A549 (cell line): ENCODE measurements around the gene TEC. TPM values are rescaled to one million over a fixed set of nuclear protein-coding genes. Genes with fewer than 3 reads are reported as not detected.
A peak's percentile ranks its signal among the peaks of the same experiment; 100 is the strongest.

Experiments used
- ATAC-seq, 2 experiments: fragments of 200-7000 bp in 1 of 2; fragments of >200 bp in 1 of 2; cut with Nextera tagmentation in 1 of 2; cut with Tn5 transposase in 1 of 2; 3 replicates each; pipeline versions ENCODE4 v1.8.0 to v1.9.1; 2018 to 2020; ENCODE audit warnings: mild to moderate bottlenecking in 1 of 2, moderate library complexity in 1 of 2
- CTCF ChIA-PET: fragments of 300-600 bp; sonication (Branson Sonifier 250); formaldehyde crosslinking; extraction: SDS; loops from one replicate; lab custom pipeline; 2021; ENCODE audit warnings: antibody characterized with exemption, inconsistent platforms; lab: Yijun Ruan, JAX
- POLR2A ChIA-PET: fragments of 350-600 bp; formaldehyde crosslinking; extraction: SDS; loops from one replicate; lab custom pipeline; 2021; ENCODE audit warnings: antibody characterized with exemption, inconsistent platforms; lab: Yijun Ruan, JAX
- DNase-seq, 2 experiments: peaks; one replicate each; pipeline versions ENCODE4 v3.0.0 to v3.0.0-alpha.2; 2011 to 2016; ENCODE audit warnings: low read depth in 1 of 2, low spot score in 1 of 2
- FAIRE-seq: peaks from 2 replicates; lab custom pipeline; 2011; peaks lifted over from hg19 to GRCh38; lab: Jason Lieb, UNC
- H3K27ac ChIP-seq, 2 experiments: fragments of >200 bp; sonication (Bioruptor Twin); formaldehyde crosslinking; 3 replicates each; pipeline ENCODE4 v1.5.1; 2016 to 2017
- H3K4me1 ChIP-seq: fragments of >200 bp; sonication (Bioruptor Twin); formaldehyde crosslinking; 3 replicates; pipeline ENCODE4 v1.6.1; 2016
- H3K4me2 ChIP-seq: fragments of >200 bp; sonication (Bioruptor Twin); formaldehyde crosslinking; 3 replicates; pipeline ENCODE4 v1.6.1; 2016
- H3K4me3 ChIP-seq: fragments of >200 bp; sonication (Bioruptor Twin); formaldehyde crosslinking; 3 replicates; pipeline ENCODE4 v1.5.1; 2016
- H3K9me3 ChIP-seq: fragments of >200 bp; sonication (Bioruptor Twin); formaldehyde crosslinking; 3 replicates; pipeline ENCODE4 v1.6.1; 2016
- BCL3 ChIP-seq: fragments of >200 bp; sonication (Bioruptor Twin); formaldehyde crosslinking; IDR thresholded peaks from 3 replicates; pipeline ENCODE4 v1.6.1; 2016
- CBX8 ChIP-seq: fragments of 200-600 bp; sonication (generic); IDR thresholded peaks from 2 replicates; pipeline ENCODE4 v1.6.1; 2016
- CEBPB ChIP-seq, 2 experiments: fragments of >200 bp in 1 of 2; sonication (Bioruptor Twin) in 1 of 2; formaldehyde crosslinking in 1 of 2; IDR thresholded peaks; 2 replicates each; pipeline ENCODE4 v1.6.1; 2012 to 2016
- EHF ChIP-seq: fragments of 250-450 bp; sonication (Bioruptor Pico); IDR thresholded peaks from 2 replicates; pipeline ENCODE4 v1.5.0; 2020; ENCODE audit warnings: mild to moderate bottlenecking
- EHMT2 ChIP-seq: fragments of 200-600 bp; sonication (generic); IDR thresholded peaks from 2 replicates; pipeline ENCODE4 v1.6.1; 2016; ENCODE audit warnings: antibody characterized with exemption, low read depth, mild to moderate bottlenecking, moderate library complexity
- ELK1 ChIP-seq: fragments of 150-350 bp; IDR thresholded peaks from 2 replicates; pipeline ENCODE4 v1.6.1; 2014; ENCODE audit warnings: low read depth, mild to moderate bottlenecking, low read length
- EP300 ChIP-seq, 2 experiments: fragments of >200 bp; sonication (Bioruptor Twin); formaldehyde crosslinking; IDR thresholded peaks; 2 replicates in 1 of 2; 3 replicates in 1 of 2; pipeline ENCODE4 v1.6.1; 2016 to 2017
- HOXA7 ChIP-seq: fragments of 250-450 bp; sonication (Bioruptor Pico); IDR thresholded peaks from 2 replicates; pipeline ENCODE4 v1.5.0; 2020; ENCODE audit warnings: mild to moderate bottlenecking, moderate library complexity
- HOXB13 ChIP-seq: fragments of 250-450 bp; sonication (Bioruptor Pico); IDR thresholded peaks from 2 replicates; pipeline ENCODE4 v1.5.0; 2020; ENCODE audit warnings: low read depth, mild to moderate bottlenecking, moderate library complexity
- JUNB ChIP-seq: fragments of >200 bp; sonication (Bioruptor Twin); formaldehyde crosslinking; IDR thresholded peaks from 2 replicates; pipeline ENCODE4 v1.6.1; 2016
- NR3C1 ChIP-seq: fragments of >200 bp; sonication (Bioruptor Twin); formaldehyde crosslinking; IDR thresholded peaks from 3 replicates; pipeline ENCODE4 v1.6.1; 2017
- POLR2A ChIP-seq: IDR thresholded peaks from 2 replicates; pipeline ENCODE4 v1.6.1; 2012; ENCODE audit warnings: mild to moderate bottlenecking, low read length
- RAD21 ChIP-seq, 2 experiments: fragments of >200 bp in 1 of 2; sonication (Bioruptor Twin) in 1 of 2; formaldehyde crosslinking in 1 of 2; IDR thresholded peaks in 1 of 2; conservative IDR thresholded peaks in 1 of 2; 2 replicates in 1 of 2; 3 replicates in 1 of 2; pipeline ENCODE4 v1.6.1; 2012 to 2018; ENCODE audit warnings: inconsistent platforms in 1 of 2
- RNF2 ChIP-seq: fragments of 200-600 bp; sonication (generic); IDR thresholded peaks from 2 replicates; pipeline ENCODE4 v1.6.1; 2016; ENCODE audit warnings: low read depth, mild to moderate bottlenecking, antibody characterized with exemption, moderate library complexity, borderline replicate concordance
- ZC3H11A ChIP-seq: fragments of 450-650 bp; IDR thresholded peaks from 2 replicates; pipeline ENCODE4 v1.6.1; 2014; ENCODE audit warnings: antibody characterized with exemption, mild to moderate bottlenecking
- ZNF302 ChIP-seq: fragments of 250-450 bp; sonication (Bioruptor Pico); IDR thresholded peaks from 2 replicates; pipeline ENCODE4 v1.9.0; 2021; ENCODE audit warnings: inconsistent platforms, mild to moderate bottlenecking, moderate library complexity
- WGBS: methylation state at CpG from one replicate; pipeline ENCODE4 v1.1.6; 2017; ENCODE audit errors: missing lambda C conversion rate; 5-methylcytosine and 5-hydroxymethylcytosine counted together
- polyA plus RNA-seq, 4 experiments: library from polyadenylated mRNA; depleted of rRNA in 3 of 4; stranded (reverse); fragments of >200 nt; fragmentation: RNase III in 1 of 4; extraction: RNeasy Plus Mini Kit Qiagen cat#74134 plus additional on column Dnase treatment in 1 of 4; gene quantifications; 2 replicates in 3 of 4; 3 replicates in 1 of 4; pipeline ENCODE4 v1.2.3, GENCODE V29; 2011 to 2017
- TF ChIP-seq, protein P1 (sequence below): fragments of 200-600 bp; sonication (generic); IDR thresholded peaks from 2 replicates; pipeline ENCODE4 v1.6.1; 2016; ENCODE audit warnings: antibody characterized with exemption, mild to moderate bottlenecking, moderate library complexity
- TF ChIP-seq, protein P2 (sequence below): fragments of >200 bp; sonication (Bioruptor Twin); formaldehyde crosslinking; IDR thresholded peaks from 2 replicates; pipeline ENCODE4 v1.6.1; 2016
- TF ChIP-seq, protein P3 (sequence below): IDR thresholded peaks from 2 replicates; pipeline ENCODE4 v1.6.1; 2012

The TEC gene
- polyA plus RNA-seq, 2 of the 4 experiments (the other 2 are of a cell fraction) = 1.2 to 1.6 TPM

GRCh38 chr4:48131736-48132135 lies 137.9 kb downstream of the TEC start:
- POLR2A ChIA-PET = no interaction called here
- CTCF ChIA-PET = interaction anchor here (0.6 to 2.5 kb wide), 2 partner anchors 8 to 387 kb away, joined by 3 to 9 read pairs; no protein-coding TSS in a partner anchor
- Histone ChIP-seq H3K27ac (no peak overlapping the region), H3K4me2 (no peak overlapping the region), H3K9me3 (no peaks in the 10 kb centered on the region), H3K4me1 (peaks cover 21% of the 10 kb centered on the region), H3K4me3 (no peak overlapping the region)
- ATAC-seq (no peak), DNase-seq (no peak), FAIRE-seq (no peak)
- TF ChIP-seq EHF (CRISPR knock-in tag) (no peak), ZC3H11A (no peak), ZNF302 (CRISPR knock-in tag) (no peak), RAD21 (conservative IDR thresholded peaks at IDR 0.05 in 1 of 2, IDR thresholded peaks at IDR 0.05 in 1 of 2) (no peak), POLR2A (no peak), BCL3 (no peak), EHMT2 (no peak), HOXA7 (CRISPR knock-in tag) (no peak), RNF2 (no peak), HOXB13 (CRISPR knock-in tag) (no peak), CBX8 (no peak)
- TF ChIP-seq, protein P1, sequence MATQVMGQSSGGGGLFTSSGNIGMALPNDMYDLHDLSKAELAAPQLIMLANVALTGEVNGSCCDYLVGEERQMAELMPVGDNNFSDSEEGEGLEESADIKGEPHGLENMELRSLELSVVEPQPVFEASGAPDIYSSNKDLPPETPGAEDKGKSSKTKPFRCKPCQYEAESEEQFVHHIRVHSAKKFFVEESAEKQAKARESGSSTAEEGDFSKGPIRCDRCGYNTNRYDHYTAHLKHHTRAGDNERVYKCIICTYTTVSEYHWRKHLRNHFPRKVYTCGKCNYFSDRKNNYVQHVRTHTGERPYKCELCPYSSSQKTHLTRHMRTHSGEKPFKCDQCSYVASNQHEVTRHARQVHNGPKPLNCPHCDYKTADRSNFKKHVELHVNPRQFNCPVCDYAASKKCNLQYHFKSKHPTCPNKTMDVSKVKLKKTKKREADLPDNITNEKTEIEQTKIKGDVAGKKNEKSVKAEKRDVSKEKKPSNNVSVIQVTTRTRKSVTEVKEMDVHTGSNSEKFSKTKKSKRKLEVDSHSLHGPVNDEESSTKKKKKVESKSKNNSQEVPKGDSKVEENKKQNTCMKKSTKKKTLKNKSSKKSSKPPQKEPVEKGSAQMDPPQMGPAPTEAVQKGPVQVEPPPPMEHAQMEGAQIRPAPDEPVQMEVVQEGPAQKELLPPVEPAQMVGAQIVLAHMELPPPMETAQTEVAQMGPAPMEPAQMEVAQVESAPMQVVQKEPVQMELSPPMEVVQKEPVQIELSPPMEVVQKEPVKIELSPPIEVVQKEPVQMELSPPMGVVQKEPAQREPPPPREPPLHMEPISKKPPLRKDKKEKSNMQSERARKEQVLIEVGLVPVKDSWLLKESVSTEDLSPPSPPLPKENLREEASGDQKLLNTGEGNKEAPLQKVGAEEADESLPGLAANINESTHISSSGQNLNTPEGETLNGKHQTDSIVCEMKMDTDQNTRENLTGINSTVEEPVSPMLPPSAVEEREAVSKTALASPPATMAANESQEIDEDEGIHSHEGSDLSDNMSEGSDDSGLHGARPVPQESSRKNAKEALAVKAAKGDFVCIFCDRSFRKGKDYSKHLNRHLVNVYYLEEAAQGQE = no peak
- WGBS = 82% methylated on average over 4 of the region's 4 CpGs

- peaks cover 21% of the 10 kb centered on the region for H3K4me1 ChIP-seq
- DNase-seq = no peak
- no peak for TF ChIP-seq HOXA7 (CRISPR knock-in tag)
- no peak for TF ChIP-seq CBX8
- TF ChIP-seq NR3C1 = no peak
- TF ChIP-seq, protein P2, sequence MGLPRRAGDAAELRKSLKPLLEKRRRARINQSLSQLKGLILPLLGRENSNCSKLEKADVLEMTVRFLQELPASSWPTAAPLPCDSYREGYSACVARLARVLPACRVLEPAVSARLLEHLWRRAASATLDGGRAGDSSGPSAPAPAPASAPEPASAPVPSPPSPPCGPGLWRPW = no peak
- no peak for TF ChIP-seq JUNB
- TF ChIP-seq, protein P3, sequence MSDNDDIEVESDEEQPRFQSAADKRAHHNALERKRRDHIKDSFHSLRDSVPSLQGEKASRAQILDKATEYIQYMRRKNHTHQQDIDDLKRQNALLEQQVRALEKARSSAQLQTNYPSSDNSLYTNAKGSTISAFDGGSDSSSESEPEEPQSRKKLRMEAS = no peak
- no peak for TF ChIP-seq EP300 (IDR thresholded peaks at IDR 0.05)
- TF ChIP-seq CEBPB (IDR thresholded peaks at IDR 0.05) = no peak
- TF ChIP-seq ELK1 = no peak
- H3K27ac ChIP-seq = peak overlapping the region in 1 of 2 experiments; percentile 50; a peak in 1 of 6 replicates
- ATAC-seq = no peak
- WGBS = 92% methylated on average over 7 of the region's 7 CpGs
- H3K4me3 ChIP-seq = no peak overlapping the region
- no peaks in the 10 kb centered on the region for H3K9me3 ChIP-seq
- no peak for FAIRE-seq
- POLR2A ChIA-PET = interaction anchor here (0.6 kb wide), 1 partner anchor 204 kb away, joined by 3 read pairs; no protein-coding TSS in a partner anchor
- CTCF ChIA-PET = interaction anchor here (2.5 to 3.7 kb wide), 2 partner anchors 10 to 416 kb away, joined by 9 to 24 read pairs; no protein-coding TSS in a partner anchor
- 0 out of 3 replicates have a peak overlapping the region, but pooled peaks have one; percentile 38 for H3K4me2 ChIP-seq
Measured at GRCh38 chr4:48130100-48130499, 139.5 kb downstream of the TEC start.
